Dedifferentiated amniotic fluid mesenchymal stem cell (primary cell): Measurements from ENCODE around the gene ATXN7L2.
"Not testable (repeated sequence)": the region's sequence is repeated elsewhere in the genome, so short reads cannot be mapped to it uniquely, and the experiment has no call there.

Source experiments
- DNase-seq: peaks from one replicate; pipeline ENCODE4 v3.0.0-alpha.2; 2016; ENCODE audit errors: extremely low spot score

The ATXN7L2 gene

GRCh38 chr1:109483672-109484518, at the start of gene ATXN7L2:
TSS of gene ATXN7L2 (plus strand) at chr1:109483905. CDS start at chr1:109483954, 49 bp downstream.
- DNase-seq = peak; percentile 84

DNA sequence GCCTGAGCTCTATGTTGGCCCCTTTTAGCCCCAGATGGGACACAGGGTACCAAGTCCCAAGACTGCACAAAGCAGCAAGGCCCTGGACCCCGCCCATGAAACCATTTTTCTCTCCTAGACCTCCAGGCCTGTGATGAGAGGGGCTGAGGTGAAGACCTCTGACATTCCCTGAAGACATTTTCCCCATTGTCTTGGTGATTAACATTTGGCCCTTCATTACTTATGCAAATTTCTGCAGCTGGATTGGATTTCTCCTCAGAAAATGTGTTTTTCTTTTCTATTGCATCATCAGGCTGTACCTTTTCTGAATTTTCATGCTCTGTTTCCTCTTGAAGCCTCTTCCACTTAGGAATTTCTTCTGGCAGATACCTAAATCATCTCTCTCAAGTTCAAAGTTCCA, 49.2 kb upstream of the ATXN7L2 start:
- DNase-seq = no peak

DNA sequence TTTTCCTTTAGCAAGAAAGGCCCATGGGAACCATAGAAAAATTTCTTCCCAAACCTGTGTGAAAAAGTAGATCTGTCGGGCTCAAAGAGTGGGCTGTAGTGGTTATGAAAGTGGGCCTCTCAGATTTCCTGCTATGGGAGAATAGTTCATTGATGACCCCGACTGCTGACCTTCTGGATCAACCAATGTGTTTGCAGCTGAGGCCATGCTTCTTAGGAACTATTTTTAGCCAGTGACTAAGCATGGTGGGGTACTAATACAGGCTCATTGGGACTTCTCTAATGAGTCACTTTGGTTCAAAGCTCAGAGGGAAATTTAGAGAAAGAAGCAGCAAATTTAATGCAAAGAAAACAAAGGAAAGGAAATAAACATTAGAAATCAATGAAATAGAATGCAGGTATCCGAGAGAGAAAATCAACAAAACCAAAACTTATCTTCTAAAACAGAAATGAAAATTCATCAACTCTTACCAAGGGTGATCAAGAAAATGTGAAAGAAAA, 44.9 kb upstream of the ATXN7L2 start:
- DNase-seq = peak; percentile 48

DNA sequence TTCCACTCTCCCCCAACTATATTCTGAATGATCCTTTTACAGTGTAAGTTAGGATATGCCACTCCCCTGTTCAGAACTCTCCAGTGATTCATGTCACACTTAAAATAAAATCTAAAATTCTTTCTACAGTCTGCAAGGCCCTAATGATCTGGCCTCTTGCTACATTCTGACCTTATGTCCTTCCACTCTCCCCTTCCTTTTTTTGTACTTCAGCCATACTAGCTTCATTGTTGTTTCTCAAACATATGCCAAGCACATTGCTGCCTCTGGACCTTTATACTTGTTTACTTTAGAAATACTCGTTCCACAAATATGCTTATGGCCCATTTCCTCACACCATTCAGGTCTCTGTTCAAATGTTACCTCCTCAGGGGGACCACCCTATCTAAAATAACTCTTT, 42.6 kb upstream of the ATXN7L2 start:
- no peak for DNase-seq

GRCh38 chr1:109443476-109443875, 40.2 kb upstream of the ATXN7L2 start:
- no peak for DNase-seq

GRCh38 chr1:109444346-109444745, 39.4 kb upstream of the ATXN7L2 start:
- DNase-seq = no peak

DNA sequence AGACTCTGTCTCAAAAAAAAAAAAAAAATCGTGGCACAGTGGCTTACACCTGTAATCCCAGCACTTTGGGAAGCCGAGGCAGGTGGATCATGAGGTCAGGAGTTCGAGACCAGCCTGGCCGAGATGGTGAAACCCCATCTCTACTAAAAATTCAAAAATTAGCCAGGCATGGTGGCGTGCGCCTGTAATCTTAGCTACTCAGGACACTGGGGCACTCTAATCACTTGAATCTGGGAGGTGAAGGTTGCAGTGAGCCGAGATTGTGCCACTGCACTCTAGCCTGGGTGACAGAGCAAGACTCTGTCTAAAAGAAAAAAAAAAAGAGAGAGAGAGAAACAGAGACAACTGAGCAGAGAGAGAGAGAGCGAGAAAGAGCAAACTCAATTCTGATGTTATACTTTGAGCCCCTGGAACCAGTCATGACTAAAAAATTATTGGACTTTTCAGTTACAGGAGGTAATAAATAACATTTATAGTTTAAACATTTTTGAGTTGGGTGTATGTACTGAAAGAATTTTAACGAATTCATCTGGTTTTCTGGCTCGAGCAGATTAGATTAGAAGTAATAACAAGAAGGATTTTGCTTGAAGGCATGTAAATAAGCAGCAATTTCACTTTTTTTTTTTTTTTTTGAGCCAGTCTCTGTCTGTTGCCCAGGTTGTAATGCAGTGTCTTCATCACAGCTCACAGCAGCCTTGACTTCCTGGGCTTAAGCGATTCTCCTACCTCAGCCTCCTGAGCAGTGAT, 37.6 kb upstream of the ATXN7L2 start:
- DNase-seq = not testable (repeated sequence)

- no peak for DNase-seq
These were observed 36.2 kb upstream of the ATXN7L2 start for GRCh38 chr1:109447524-109447923.

DNA sequence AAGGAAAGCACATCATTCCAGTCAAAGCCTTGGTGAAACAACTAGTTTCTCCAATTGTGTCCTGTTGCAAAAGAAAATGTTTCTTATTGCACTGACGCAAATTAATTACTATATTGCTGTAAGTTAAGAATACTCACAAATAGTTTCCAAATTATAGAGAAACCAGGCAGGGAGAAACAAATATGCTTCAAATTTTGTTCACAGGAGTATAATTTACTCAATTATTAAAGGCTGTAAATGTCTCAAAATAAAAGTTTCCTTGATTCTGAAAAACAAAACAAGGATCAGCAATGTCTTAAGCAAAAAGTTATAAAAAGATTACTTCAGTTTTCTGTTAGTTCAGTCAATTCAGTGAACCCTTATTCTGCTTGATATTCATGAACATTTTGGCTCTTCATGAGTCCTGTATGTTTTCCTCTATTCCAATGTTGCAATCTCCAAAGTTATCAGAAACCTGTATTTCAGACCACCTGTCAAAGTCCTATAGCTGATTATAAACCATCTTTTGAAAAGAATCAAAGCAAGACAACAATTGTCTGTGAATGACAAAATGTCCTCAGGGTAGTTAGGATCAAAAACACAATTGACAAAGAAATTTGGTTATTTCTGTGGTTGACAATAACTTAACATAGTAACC, 29.1 kb upstream of the ATXN7L2 start:
- no peak for DNase-seq

GRCh38 chr1:109457819-109458218, 25.9 kb upstream of the ATXN7L2 start:
- DNase-seq = no peak

- no peak for DNase-seq
These were observed 17.6 kb upstream of the ATXN7L2 start for GRCh38 chr1:109466125-109466451.

GRCh38 chr1:109466452-109467300, 17.0 kb upstream of the ATXN7L2 start, which contains the start of gene SYPL2:
TSS of gene SYPL2 (plus strand) at chr1:109466546. CDS start at chr1:109466844, 298 bp downstream.
- no peak for DNase-seq

GRCh38 chr1:109467301-109467777, 16.4 kb upstream of the ATXN7L2 start:
- DNase-seq = no peak

DNA sequence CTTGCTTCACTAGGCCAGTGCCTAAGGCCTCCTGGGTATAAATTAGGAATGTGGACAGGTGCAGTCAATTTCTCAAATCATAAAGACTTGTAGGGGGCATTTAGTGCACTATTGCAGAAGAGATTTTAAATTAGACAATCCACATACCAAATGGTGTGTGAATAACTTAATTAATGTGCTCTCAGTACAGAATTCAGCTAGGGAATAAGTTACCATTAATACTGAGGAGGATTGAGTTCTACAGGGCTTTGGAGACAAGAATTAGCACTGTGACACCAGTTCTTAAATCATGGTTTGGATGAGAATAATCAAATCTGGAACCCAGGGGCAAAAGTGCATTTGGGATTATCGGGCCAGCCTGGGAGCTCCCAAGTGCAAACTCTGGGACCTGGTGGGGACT, 15.6 kb upstream of the ATXN7L2 start:
- no peak for DNase-seq

DNA sequence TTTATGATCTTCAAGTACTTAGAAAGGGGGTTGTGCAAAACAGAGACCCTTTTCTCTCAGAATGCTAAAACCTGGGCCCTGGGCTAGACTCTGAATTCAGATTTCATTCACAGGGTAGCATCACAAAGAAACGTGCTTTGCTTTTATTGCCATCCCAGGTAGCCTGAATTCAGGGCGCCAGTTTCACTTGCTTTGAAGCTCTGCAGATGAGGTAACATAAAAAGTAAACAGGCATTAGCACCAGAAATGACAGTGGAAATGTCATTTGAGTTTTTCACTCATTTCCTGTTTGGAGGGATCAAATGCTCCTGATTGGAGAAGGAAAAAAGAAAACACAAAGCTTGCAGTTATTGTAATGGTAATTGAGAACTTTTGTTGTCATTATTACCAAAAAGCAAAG, 14.8 kb upstream of the ATXN7L2 start:
- no peak for DNase-seq

DNA sequence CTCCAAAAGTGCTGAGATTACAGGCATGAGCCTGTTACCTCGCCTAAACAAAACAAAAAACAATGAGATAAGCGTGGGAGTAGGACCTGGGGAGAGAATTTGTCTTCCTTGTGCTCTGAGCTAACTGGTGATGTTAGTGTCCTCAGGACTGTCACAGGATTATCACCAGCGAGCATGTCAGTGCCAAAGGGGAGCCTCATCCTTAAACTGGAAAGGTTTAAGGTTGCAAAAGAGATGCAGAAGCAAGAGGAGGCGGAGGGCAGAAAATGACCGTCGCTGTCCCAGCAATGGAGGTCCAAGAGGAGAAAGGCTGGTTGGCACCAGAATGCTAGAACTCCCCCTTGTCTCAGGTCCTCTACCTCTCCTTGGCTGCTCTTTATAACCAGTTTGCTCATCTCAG, 13.5 kb upstream of the ATXN7L2 start:
- DNase-seq = no peak

- DNase-seq = no peak
These were observed 10.9 kb upstream of the ATXN7L2 start for GRCh38 chr1:109472779-109473178.

DNA sequence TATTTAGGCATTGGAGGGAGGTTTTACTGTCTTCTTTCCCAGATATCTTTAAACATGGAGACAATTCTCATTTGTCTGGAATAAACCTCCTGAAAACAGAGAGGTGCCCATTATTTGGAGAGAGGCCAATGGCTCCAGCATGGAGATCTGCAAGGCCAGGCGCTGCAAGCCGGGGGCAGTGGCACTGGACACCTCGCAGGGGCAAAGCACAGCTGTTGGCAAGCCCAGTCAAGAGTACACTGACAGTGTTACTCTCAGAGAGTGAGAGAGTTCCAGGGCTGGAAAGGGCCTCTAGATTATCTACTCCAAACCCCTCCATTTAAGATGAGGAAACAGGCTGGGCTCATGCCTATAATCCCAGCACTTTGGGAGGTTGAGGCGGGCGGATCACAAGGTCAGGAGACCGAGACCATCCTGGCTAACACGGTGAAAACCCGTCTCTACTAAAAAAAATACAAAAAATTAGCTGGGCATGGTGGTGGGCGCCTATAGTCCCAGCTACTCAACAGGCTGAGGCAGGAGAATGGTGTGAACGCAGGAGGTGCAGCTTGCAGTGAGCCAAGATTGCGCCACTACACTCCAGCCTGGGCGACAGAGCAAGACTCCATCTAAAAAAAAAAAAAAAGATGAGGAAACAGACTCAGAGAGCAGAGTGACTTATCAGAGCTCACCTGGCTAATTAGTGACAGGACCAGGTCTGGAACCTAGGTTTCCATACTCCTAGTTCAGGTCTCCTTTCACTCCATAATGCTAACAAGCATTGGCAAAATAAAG, 10.2 kb upstream of the ATXN7L2 start:
- DNase-seq = not testable (repeated sequence)

DNA sequence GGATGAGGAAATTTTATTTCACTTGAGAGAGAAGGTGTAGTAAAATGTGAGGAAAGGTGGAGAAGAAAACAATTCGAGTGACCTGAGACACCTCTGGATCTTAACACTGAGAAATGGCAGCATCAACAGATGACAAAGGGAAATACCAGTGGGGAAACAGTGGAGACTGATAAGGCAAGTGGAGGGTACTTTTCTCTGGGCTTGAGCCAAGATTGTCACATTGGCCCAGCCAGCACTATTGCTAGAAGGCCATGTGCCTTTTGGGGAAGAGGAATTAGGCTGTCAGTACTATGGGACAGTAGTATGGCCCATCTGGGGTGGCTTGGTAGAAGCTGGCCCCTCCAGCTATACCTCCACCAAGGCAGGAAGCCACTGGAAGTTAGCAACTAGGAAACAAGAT, 9.0 kb upstream of the ATXN7L2 start:
- no peak for DNase-seq

GRCh38 chr1:109475261-109475660, 8.4 kb upstream of the ATXN7L2 start:
- no peak for DNase-seq

DNA sequence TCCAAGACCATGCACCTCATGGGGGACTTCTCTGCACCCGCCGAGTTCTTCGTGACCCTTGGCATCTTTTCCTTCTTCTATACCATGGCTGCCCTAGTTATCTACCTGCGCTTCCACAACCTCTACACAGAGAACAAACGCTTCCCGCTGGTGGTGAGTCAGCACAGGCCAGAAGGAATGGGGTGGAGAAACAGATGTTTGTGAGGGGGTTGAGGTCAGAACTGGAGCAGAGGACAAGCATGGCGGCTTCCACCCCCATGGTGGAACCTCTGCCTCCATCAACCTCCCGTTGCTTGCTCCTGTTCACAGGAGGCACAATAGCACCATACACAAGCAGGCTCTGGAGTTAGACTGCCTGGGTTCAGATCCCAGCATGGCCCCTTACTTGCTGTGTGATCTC, 6.9 kb upstream of the ATXN7L2 start:
- no peak for DNase-seq
